ENCODE data around the gene TAS1R2.

GRCh38 chr1:18858070-18858688 is 1.3 kb downstream of the TAS1R2 start:
- TF ChIP-seq CSDC2 (CRISPR knock-in tag; IDR thresholded peaks at IDR 0.05) (no peak), PATZ1 (CRISPR knock-in tag; IDR thresholded peaks at IDR 0.05; ENCODE audit: borderline replicate concordance) (no peak), BACH2 (CRISPR knock-in tag; IDR thresholded peaks at IDR 0.05; ENCODE audit: borderline replicate concordance) (no peak), PPARA (CRISPR knock-in tag; IDR thresholded peaks at IDR 0.05; ENCODE audit: borderline replicate concordance) (no peak), ZFP3 (CRISPR knock-in tag; IDR thresholded peaks at IDR 0.05) (no peak), ZNF565 (CRISPR knock-in tag; conservative IDR thresholded peaks at IDR 0.05; ENCODE audit: low read depth) (no peak), ZFP30 (CRISPR knock-in tag; IDR thresholded peaks at IDR 0.05) (no peak)
- TF ChIP-seq, protein P1, sequence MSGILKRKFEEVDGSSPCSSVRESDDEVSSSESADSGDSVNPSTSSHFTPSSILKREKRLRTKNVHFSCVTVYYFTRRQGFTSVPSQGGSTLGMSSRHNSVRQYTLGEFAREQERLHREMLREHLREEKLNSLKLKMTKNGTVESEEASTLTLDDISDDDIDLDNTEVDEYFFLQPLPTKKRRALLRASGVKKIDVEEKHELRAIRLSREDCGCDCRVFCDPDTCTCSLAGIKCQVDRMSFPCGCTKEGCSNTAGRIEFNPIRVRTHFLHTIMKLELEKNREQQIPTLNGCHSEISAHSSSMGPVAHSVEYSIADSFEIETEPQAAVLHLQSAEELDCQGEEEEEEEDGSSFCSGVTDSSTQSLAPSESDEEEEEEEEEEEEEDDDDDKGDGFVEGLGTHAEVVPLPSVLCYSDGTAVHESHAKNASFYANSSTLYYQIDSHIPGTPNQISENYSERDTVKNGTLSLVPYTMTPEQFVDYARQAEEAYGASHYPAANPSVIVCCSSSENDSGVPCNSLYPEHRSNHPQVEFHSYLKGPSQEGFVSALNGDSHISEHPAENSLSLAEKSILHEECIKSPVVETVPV (CRISPR knock-in tag; IDR thresholded peaks at IDR 0.05): no peak
- TF ChIP-seq, protein P2, sequence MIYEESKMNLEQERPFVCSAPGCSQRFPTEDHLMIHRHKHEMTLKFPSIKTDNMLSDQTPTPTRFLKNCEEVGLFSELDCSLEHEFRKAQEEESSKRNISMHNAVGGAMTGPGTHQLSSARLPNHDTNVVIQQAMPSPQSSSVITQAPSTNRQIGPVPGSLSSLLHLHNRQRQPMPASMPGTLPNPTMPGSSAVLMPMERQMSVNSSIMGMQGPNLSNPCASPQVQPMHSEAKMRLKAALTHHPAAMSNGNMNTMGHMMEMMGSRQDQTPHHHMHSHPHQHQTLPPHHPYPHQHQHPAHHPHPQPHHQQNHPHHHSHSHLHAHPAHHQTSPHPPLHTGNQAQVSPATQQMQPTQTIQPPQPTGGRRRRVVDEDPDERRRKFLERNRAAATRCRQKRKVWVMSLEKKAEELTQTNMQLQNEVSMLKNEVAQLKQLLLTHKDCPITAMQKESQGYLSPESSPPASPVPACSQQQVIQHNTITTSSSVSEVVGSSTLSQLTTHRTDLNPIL (CRISPR knock-in tag; IDR thresholded peaks at IDR 0.05; ENCODE audit: low read depth): no peak
